Measurements from ENCODE around the gene SSR4.

SSR4 gene

DNA sequence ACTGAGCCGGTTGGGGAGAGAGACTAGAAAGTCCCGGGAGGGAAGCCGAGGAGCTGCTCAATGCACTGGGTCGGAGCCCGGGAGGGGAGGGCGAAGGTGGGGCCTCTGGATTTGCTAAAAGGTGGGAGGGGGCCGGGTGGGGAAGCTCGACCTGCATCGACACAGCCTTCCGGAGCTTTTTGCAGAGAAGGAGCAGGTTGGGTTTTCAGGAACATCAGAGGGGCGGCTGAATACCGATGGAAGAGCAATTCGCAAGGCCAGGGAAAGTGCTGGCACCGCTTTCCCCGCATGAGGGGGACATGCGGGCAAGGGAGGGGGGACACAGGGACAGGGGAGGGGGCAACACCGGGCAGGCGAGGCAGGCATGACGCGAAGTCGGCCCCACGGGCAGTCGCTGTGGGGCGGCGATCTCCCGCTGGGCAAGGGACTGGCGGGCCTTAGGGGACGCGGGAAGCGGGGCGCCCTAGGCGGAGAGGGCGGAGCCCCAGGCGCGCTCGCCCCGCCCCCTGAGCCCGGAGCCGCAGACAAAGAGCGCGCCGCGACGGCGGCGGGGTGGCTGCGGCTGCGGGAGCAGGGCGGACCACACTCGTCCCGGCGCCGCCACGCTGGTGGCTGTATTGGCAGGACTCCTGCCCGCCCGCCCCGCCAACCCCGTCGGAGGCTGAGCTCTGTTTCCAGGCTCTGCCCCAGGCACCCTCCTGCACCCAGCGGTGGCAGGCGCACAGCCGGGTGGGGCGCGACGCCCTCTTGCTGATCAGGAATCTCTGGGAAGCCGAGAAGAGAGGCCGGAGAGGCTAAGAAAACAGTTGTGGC, 24.3 kb downstream of the SSR4 start:
- TF ChIP-seq, protein P1, sequence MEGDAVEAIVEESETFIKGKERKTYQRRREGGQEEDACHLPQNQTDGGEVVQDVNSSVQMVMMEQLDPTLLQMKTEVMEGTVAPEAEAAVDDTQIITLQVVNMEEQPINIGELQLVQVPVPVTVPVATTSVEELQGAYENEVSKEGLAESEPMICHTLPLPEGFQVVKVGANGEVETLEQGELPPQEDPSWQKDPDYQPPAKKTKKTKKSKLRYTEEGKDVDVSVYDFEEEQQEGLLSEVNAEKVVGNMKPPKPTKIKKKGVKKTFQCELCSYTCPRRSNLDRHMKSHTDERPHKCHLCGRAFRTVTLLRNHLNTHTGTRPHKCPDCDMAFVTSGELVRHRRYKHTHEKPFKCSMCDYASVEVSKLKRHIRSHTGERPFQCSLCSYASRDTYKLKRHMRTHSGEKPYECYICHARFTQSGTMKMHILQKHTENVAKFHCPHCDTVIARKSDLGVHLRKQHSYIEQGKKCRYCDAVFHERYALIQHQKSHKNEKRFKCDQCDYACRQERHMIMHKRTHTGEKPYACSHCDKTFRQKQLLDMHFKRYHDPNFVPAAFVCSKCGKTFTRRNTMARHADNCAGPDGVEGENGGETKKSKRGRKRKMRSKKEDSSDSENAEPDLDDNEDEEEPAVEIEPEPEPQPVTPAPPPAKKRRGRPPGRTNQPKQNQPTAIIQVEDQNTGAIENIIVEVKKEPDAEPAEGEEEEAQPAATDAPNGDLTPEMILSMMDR (IDR thresholded peaks at IDR 0.05; ENCODE audit: low read length, missing control alignments): no peak
- DNase-seq (ENCODE audit: low read depth): no peak
- peak overlapping the region; percentile 29 for H3K4me3 ChIP-seq (replicated peaks; ENCODE audit: low read depth, low read length)

DNA sequence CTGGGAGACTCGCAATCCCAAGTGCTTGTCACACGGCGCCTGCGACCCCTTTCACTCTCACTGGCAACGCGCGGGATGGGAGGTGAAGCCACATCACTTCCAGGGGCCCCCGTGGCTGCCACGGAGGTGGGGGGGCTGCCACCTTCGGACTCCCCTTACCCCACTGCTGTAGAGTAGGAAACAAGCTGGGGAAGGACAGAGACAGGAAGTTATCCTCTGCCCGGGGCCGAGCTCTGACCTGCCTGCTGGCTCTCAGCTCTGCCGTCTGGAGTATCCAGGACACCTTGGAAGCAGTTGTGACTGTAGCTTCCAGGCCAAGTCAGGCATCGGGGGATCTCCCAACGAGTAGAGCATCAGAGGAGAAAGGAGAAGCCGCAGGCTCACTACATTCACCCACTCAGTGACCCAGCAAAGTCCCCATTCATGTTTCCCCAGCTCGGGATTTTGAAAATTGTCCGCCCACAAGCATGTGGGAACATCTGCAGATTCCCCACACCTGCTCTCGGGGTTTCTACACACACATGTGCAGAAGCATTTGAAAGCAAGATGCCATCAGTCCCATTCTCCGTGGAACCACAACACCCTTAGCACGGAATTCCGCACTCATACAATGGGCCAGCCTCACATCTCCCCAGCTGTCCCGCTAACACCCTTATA, 25.0 kb downstream of the SSR4 start:
- peak overlapping the region; percentile 29 for H3K4me3 ChIP-seq (replicated peaks; ENCODE audit: low read depth, low read length)
- no peak for DNase-seq (ENCODE audit: low read depth)
- TF ChIP-seq, protein P1 (IDR thresholded peaks at IDR 0.05; ENCODE audit: low read length, missing control alignments): no peak

DNA sequence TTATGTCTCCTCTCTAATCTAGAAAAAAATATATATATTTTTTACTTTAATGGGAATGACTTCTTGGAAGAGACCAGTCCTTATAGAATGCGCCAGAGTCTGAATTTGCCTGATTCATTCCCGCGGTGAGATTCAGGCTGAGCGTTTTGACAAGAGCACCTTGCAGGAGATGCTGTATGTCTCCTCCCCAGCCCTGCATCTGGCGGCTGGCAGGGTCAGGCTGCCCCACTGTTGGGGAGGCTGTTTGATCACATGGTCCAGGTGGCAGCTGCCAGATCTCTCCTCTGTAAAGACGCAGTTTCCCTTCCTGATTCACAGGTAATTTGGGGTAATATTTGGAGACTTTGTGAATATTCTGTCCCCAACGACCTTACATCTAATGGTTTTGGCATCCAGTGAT, 26.1 kb downstream of the SSR4 start:
- no peak overlapping the region for H3K4me3 ChIP-seq (replicated peaks; ENCODE audit: low read depth, low read length)
- TF ChIP-seq, protein P1 (IDR thresholded peaks at IDR 0.05; ENCODE audit: low read length, missing control alignments): no peak
- DNase-seq (ENCODE audit: low read depth): no peak

DNA sequence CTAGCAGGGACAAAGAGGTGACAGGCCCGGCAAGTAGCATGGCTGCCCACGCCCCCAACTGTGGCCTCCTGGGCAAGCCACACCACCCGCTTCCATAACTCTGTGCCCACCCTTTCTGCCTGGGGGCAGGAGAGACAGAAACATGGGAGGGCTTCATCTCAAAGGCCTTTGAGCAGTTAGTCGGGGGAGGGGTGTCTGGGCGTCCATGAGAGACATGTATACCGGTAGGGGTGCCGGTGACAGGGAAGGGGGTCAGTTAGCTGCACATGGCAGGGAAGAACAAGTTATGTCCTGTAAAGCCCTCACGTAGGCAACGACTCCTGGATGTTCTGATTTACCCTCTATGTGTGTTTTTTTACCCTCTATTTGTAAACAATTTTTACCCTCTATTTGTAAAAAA, 26.6 kb downstream of the SSR4 start:
- TF ChIP-seq, protein P1 (IDR thresholded peaks at IDR 0.05; ENCODE audit: low read length, missing control alignments): no peak
- no peak overlapping the region for H3K4me3 ChIP-seq (replicated peaks; ENCODE audit: low read depth, low read length)
- DNase-seq (ENCODE audit: low read depth): no peak

DNA sequence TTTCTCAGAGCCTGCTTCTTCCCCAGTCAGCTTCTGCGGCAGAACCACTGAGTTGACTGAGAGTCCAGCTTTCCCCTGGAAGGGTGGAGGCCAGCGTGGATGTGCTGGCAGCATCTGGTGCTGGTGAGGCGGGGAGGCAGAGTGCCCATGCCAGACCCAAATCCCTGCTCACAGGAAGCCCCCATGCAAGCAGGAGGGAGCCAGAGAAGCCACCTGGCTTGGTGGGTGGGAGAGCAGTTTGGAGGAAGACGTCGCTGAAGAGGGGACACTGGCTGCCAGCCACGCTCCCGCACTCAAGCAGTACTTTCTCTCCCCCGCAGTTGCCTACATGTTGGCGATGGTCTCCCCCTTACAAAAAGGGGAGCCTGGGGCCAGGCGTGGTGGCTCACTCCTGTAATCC, 29.9 kb downstream of the SSR4 start:
- DNase-seq (ENCODE audit: low read depth): no peak
- TF ChIP-seq, protein P1 (IDR thresholded peaks at IDR 0.05; ENCODE audit: low read length, missing control alignments): no peak
- no peak overlapping the region for H3K4me3 ChIP-seq (replicated peaks; ENCODE audit: low read depth, low read length)

DNA sequence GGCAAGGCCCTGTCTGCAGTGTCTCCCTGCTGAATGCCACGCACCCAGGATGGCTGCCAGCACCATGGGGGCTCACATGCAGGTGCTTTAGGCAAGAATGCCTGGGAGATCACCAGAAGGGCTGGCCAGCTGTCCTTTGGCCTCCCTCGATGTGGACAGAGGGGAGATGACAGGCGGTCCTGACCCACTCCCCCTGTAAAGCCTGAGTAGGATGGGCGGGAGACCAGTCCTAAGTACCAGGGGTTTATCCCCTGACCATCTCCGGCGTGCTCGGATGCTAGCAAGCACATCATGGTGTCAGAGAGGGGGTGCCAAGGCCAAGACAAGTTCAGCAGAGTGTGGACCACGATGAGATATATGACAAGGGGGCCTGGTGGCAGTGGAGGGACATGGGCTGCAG, 30.6 kb downstream of the SSR4 start:
- DNase-seq (ENCODE audit: low read depth): no peak
- TF ChIP-seq, protein P1 (IDR thresholded peaks at IDR 0.05; ENCODE audit: low read length, missing control alignments): no peak
- H3K4me3 ChIP-seq (replicated peaks; ENCODE audit: low read depth, low read length): no peak overlapping the region
